ENCODE data around the gene KLHL22. TPM values are rescaled to one million over a fixed set of nuclear protein-coding genes. Genes with fewer than 3 reads are reported as not detected.

The KLHL22 gene
- total RNA-seq, 4 donors from 2014 or later = 12.4 to 49.8 (median 42.4) TPM

DNA sequence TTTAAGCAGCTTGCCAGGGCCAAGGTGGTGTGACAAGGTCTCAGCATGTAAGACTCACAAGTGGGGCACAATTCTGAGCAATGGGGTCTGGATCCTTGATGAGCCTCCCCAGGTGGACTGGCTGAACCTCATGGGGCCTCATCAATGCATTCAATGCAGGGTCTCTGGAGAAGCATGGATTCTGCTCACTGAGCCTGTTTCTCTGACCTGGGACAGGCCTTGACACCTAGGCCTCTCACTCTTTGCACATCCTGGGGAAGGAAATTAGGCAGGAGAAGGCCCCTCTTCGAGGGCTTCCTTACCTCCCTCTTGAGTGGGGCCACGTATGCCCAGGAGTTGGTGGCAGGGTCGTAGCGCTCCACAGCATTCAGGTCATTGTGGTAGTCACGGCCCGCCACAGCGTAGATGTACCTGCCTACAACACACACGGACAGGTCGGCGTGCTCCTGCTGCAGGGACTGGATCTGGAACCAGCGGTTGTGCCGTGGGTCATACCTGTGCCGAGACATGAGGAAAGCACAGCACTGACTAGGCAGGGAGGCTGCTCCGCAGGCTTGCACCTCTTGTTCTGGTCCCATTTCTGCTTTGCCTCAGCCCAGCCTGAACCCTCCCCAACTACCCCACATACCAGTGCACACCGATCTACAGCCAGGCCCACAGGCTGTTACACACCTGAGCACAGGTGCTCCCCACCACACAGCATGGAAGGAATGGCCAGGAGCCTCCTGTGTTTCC, 37.9 kb downstream of the KLHL22 start:
- TF ChIP-seq, protein P1, sequence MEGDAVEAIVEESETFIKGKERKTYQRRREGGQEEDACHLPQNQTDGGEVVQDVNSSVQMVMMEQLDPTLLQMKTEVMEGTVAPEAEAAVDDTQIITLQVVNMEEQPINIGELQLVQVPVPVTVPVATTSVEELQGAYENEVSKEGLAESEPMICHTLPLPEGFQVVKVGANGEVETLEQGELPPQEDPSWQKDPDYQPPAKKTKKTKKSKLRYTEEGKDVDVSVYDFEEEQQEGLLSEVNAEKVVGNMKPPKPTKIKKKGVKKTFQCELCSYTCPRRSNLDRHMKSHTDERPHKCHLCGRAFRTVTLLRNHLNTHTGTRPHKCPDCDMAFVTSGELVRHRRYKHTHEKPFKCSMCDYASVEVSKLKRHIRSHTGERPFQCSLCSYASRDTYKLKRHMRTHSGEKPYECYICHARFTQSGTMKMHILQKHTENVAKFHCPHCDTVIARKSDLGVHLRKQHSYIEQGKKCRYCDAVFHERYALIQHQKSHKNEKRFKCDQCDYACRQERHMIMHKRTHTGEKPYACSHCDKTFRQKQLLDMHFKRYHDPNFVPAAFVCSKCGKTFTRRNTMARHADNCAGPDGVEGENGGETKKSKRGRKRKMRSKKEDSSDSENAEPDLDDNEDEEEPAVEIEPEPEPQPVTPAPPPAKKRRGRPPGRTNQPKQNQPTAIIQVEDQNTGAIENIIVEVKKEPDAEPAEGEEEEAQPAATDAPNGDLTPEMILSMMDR (IDR thresholded peaks at IDR 0.05; ENCODE audit: low read depth) = no peak

DNA sequence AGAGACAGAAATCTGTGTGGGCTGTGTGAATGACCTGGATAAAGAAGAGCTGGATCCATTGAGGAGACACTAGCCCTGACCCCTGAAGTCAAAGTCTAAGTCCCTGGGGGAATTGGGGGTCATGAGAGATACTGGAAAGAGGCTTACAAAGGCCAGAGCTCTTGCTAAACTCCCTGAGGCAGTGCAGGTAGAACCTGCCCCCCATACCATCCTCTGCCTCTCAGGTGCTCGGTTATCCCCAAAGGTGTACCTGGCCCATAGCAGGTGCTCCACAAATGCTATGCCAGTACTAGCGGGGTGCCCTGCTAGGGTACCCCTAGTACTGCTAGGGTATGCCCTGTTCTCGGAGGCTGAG, 38.9 kb downstream of the KLHL22 start:
- TF ChIP-seq, protein P1 (IDR thresholded peaks at IDR 0.05; ENCODE audit: low read depth) = no peak

DNA sequence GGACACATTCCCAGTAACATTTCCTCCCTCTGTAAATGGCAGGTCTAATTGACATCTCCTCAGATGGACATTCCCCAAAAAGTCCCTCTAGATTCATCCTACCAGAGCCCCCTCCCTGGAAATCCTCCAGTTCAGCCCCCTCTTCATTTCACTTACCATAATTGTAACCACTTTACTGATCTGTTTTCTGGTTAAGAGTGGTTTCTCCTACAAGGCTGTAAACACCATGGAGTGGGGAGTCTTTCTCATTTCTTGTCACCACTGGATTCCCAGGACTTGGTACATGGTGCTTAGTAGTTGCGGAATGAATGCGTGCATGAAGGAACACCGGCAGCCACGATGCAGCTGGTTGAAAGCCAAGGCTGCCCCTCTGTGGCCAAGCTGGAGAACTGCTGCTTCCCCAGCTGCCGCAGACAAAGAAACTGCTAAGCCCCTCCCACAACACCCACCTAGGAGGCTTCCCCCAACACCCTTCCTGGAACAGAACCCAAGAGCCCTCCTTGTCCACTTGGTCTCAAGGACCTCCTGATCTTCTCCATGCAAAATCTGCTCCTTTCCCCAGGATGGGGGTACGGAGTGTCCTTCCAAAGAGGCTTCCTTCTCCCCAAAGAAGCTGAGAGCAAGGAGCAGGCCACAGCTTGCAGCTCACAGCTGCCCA, 39.4 kb downstream of the KLHL22 start:
- TF ChIP-seq, protein P1 (IDR thresholded peaks at IDR 0.05; ENCODE audit: low read depth) = no peak

DNA sequence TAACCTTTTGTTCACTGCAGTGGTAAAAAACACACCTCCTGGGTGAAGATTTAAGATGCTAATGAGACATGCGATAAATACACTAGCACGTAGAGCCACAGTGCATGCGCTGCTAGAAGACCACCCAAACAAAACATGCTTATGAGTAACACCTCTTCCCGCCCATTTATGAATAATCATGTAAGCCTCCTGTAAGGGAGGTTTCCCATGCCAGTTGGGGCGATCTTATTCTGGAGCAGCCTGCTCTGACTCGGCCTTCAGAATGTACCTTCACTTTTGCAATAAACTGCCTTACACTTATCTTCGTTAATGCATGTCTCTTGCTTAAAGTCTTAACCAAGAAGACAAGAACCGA, 39.9 kb downstream of the KLHL22 start:
- TF ChIP-seq, protein P1 (IDR thresholded peaks at IDR 0.05; ENCODE audit: low read depth) = no peak

DNA sequence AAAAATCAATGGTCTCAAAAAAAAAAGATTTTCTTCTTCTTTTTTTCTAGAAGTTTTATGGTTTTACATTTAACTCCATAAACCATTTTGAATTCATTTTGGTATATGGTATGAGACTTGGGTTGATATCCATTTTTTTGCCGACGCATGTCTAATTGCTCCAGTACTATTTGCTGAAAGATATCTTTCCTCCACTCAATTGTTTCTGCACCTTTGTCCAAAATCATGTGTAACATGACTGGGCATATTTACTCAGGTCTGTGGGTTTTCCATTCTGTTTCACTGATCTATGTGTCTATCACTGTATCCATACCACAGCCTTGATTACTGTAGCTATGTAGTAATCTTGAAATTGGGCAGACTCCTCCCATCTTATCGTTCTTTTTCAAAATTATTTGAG, 42.4 kb downstream of the KLHL22 start:
- TF ChIP-seq, protein P1 (IDR thresholded peaks at IDR 0.05; ENCODE audit: low read depth) = no peak

DNA sequence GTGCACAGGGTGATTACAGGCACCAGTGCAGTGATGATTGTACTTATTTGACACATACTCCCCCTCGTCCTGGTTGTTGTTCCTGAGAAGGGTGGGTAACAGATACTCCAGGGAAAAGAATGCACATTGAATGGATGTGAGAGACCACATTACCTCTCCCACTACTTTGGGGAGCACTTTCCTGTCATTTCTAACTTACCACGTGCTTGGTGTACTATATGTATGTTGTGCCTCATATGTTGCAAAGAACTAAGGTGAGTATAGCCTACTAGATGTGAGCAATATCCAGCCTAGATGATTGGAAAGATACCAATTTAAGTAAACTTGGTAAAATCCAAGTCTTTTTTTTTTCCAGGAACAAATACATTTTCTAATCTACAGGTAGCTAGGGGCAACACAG, 43.7 kb downstream of the KLHL22 start:
- TF ChIP-seq, protein P1 (IDR thresholded peaks at IDR 0.05; ENCODE audit: low read depth) = no peak

DNA sequence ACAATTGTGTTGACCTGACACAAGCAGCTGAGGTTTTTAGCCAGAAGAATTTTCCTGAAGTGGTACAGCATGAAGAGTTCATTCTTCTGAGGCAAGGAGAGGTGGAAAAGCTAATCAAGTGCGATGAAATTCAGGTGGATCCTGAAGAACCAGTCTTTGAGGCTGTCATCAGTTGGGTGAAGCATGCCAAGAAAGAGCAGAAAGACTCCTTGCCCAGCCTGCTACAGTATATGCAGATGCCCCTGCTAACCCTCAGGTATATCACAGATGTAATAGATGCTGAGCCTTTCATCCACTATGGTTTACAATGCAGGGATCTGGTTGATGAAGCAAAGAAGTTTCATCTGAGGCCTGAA, 45.1 kb downstream of the KLHL22 start:
- TF ChIP-seq, protein P1 (IDR thresholded peaks at IDR 0.05; ENCODE audit: low read depth) = no peak

All from subcutaneous adipose tissue (tissue), 4 donors.